ENCODE data around the gene ASB15.

GRCh38 chr7:123652406-123652805 lies 50.8 kb downstream of the ASB15 start:
- TF ChIP-seq CTCF (conservative IDR thresholded peaks at IDR 0.05; ENCODE audit: low read length), result no peak
- TF ChIP-seq EZH2phosphoT487 (IDR thresholded peaks at IDR 0.05; ENCODE audit: borderline replicate concordance), result no peak
